K562 (cell line): ENCODE measurements around the gene NAIF1. TPM values are rescaled to one million over a fixed set of nuclear protein-coding genes. Genes with fewer than 3 reads are reported as not detected.

Source experiments
- CUX1 ChIP-seq: fragments of 200-800 bp; sonication (Bioruptor generic); IDR thresholded peaks from 2 replicates; pipeline ENCODE4 v1.6.1; 2016; ENCODE audit warnings: missing genetic modification characterization, missing compliant biosample characterization
- ESRRA ChIP-seq: fragments of 450-650 bp; IDR thresholded peaks from 2 replicates; pipeline ENCODE4 v1.6.1; 2014; ENCODE audit warnings: low read depth, mild to moderate bottlenecking, moderate library complexity, borderline replicate concordance
- HCFC1 ChIP-seq: IDR thresholded peaks from 2 replicates; pipeline ENCODE4 v1.6.1; 2012; ENCODE audit warnings: low read depth, low read length, improper control_type of control experiment
- HDAC1 ChIP-seq, 2 experiments: fragments of 450-650 bp; IDR thresholded peaks; 2 replicates each; pipeline ENCODE4 v1.6.1; 2016 to 2017; ENCODE audit warnings: inconsistent platforms in 1 of 2, mild to moderate bottlenecking in 1 of 2, moderate library complexity in 1 of 2
- L3MBTL2 ChIP-seq: fragments of 450-650 bp; IDR thresholded peaks from 2 replicates; pipeline ENCODE4 v1.6.1; 2016; ENCODE audit warnings: mild to moderate bottlenecking, moderate library complexity
- MEIS2 ChIP-seq: fragments of 450-650 bp; IDR thresholded peaks from 2 replicates; pipeline ENCODE4 v1.6.1; 2014; ENCODE audit warnings: mild to moderate bottlenecking; ENCODE audit not compliant: partially characterized antibody
- POLR2AphosphoS5 ChIP-seq: IDR thresholded peaks from 2 replicates; pipeline ENCODE4 v1.6.1; 2011; ENCODE audit warnings: mild to moderate bottlenecking, low read depth, low read length, moderate library complexity; ENCODE audit not compliant: control insufficient read depth, insufficient read depth
- RBM17 ChIP-seq: fragments of 200-400 bp; formaldehyde crosslinking; IDR thresholded peaks from 2 replicates; pipeline ENCODE4 v1.6.1; 2017; ENCODE audit warnings: low read depth, mild to moderate bottlenecking, low read length, borderline replicate concordance
- RBM34 ChIP-seq: fragments of 200-400 bp; formaldehyde crosslinking; IDR thresholded peaks from 2 replicates; pipeline ENCODE4 v1.6.1; 2018; ENCODE audit warnings: low read length, borderline replicate concordance; ENCODE audit not compliant: insufficient read depth
- ZNF512 ChIP-seq: IDR thresholded peaks from 2 replicates; pipeline ENCODE4 v1.6.1; 2016; ENCODE audit warnings: missing genetic modification characterization, missing compliant biosample characterization
- ZNF76 ChIP-seq: fragments of 250-450 bp; sonication (Bioruptor Pico); IDR thresholded peaks from 2 replicates; pipeline ENCODE4 v1.4.0; 2020; ENCODE audit warnings: mild to moderate bottlenecking, moderate library complexity, borderline replicate concordance
- polyA plus RNA-seq, 8 experiments: library from polyadenylated mRNA; depleted of rRNA in 4 of 8; stranded (reverse) in 5 of 8; unstranded in 3 of 8; fragments of >200 nt; fragmentation: Nextera tagmentation in 2 of 8; fragmentation: Illumina TruSeq in 1 of 8; extraction: Ambion mirVana in 2 of 8; extraction: Trizol in 1 of 8; gene quantifications; 2 replicates each; pipeline versions ENCODE4 v1.2.1 to v1.2.3, GENCODE V29; 2011 to 2014; ENCODE audit warnings: inconsistent platforms in 1 of 8, missing spikeins in 1 of 8
- total RNA-seq, 7 experiments: library from RNA; depleted of rRNA in 6 of 7; stranded (reverse); fragments of >200 nt in 6 of 7; fragmentation: Illumina TruSeq in 2 of 7; extraction: Trizol in 2 of 7; gene quantifications; 2 replicates each; pipeline versions ENCODE4 v1.2.1 to v1.2.3, GENCODE V29; 2011 to 2021; ENCODE audit warnings: low replicate concordance in 1 of 7
- TF ChIP-seq, protein P1 (sequence below): fragments of 450-650 bp; IDR thresholded peaks from one replicate; pipeline ENCODE4 v1.6.1; 2018; ENCODE audit warnings: mild to moderate bottlenecking, moderate library complexity; ENCODE audit not compliant: partially characterized antibody

Gene NAIF1
- total and polyA plus RNA-seq, 9 of the 15 experiments (the other 6 are each of a cell fraction or from before 2014, with no cell fraction given): 4.8 to 26.6 (median 17.2) TPM

DNA sequence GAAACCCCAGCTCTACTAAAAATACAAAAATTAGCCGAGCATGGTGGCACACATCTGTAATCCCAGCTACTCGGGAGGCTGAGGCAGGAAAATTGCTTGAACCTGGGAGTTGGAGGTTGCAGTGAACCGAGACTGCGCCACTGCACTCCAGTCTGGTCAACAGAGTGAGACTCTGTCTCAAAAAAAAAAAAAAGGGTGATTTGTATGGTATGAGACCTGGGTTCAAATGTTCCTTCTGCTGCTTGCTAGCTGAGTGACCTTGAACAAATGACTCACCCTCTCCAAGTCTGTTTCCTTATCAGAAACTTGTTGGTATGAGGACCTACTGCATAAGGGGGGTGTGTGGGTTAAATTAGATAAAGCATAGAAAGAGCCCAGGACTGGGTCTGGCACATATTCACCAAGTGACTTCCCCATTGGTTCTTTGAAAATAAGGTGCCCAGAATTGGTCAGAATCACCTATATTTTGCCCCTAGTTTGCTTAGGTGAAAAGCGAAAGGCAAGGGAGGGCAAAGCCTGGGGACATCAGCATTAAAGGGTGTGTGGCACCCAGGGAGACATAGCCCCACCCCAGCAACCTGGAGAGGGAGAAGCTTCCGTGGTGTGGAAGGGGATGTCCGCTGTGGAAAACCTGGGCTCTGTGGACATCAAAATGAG lies 10.9 kb upstream of the NAIF1 start (continued):
- TF ChIP-seq CUX1 (no peak), RBM34 (no peak), ESRRA (peak; percentile 98), POLR2AphosphoS5 (no peak), MEIS2 (no peak), HDAC1 (IDR thresholded peaks at IDR 0.05) (peak; percentile 34 to 56; a peak in 2 of 4 replicates), HCFC1 (no peak), ZNF76 (CRISPR knock-in tag) (no peak), ZNF512 (tag) (no peak), RBM17 (no peak), L3MBTL2 (no peak)
- TF ChIP-seq, protein P1, sequence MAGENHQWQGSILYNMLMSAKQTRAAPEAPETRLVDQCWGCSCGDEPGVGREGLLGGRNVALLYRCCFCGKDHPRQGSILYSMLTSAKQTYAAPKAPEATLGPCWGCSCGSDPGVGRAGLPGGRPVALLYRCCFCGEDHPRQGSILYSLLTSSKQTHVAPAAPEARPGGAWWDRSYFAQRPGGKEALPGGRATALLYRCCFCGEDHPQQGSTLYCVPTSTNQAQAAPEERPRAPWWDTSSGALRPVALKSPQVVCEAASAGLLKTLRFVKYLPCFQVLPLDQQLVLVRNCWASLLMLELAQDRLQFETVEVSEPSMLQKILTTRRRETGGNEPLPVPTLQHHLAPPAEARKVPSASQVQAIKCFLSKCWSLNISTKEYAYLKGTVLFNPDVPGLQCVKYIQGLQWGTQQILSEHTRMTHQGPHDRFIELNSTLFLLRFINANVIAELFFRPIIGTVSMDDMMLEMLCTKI: no peak
